ENCODE data around the gene GOLGA6L10. TPM values are rescaled to one million over a fixed set of nuclear protein-coding genes. Genes with fewer than 3 reads are reported as not detected.

GOLGA6L10 gene
- total RNA-seq, 1 donor from 2014 or later: 0.17 TPM

GRCh38 chr15:82298032-82298431 is 51.2 kb downstream of the GOLGA6L10 start:
- no peak for DNase-seq

DNA sequence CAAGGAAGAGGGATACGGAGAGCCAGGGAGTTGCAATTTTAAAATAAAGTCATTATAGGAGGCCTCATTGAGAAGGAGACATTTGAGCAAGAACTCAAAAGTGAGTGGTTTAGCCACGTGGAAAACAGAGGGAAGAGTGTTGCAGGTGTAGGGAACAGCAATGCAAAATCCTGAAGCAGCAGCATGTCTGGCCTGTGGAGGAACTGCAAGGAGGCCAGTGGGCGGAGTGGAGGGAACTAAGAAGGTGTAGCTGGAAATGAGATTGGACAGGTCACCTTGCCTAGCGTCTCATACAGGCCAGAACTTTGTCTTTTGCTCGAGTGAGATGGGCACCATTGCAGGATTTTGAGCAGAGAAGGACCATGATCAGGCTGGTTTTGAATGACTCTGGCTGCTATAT is 51.7 kb downstream of the GOLGA6L10 start:
- DNase-seq: no peak

DNA sequence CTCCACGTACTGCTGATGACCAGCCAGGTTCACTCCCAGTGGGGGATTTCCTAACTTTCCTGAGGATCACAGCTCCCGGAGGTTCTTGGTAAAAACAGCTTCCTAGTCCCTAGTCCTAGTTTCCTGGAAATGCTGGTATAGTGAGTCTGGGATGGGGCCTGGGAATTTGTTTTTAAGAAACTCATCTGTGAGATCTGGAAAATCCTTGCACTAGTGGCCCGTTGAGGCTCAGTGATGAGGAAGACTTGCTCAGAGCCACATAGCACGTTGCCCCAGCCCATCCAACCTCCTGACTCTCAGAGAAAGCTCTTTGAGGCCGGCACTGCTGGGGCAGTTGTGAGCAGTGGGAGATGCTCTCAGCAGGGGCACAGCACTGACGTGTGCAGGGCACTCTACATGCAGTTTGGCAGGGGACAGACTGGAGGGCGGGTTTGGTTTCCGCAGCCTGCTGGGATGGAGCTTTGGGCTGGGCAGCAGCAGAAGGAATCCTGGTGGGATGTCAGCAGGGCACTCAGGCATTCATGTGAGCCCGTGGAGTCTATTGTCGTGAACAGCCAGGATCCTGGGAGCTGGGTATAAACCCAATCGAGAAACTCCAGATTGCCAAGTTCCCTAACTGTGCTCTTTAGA is 55.1 kb downstream of the GOLGA6L10 start:
- no peak for DNase-seq

GRCh38 chr15:82292271-82292670 is 57.0 kb downstream of the GOLGA6L10 start:
- no peak for DNase-seq

Other genes starting within 250 kb of the GOLGA6L10 start
- 25.7 and 30.1 TPM in 2 replicates for gene EFL1, start 86.7 kb downstream of the GOLGA6L10 start, total RNA-seq
- gene SAXO2, start 86.7 kb downstream of the GOLGA6L10 start, total RNA-seq: 0.05 and 0.17 TPM in 2 replicates
- 0.85 and 1.3 TPM in 2 replicates for gene GOLGA6L9, start 80.3 kb upstream of the GOLGA6L10 start, total RNA-seq
- 931 and 1,215 TPM in 2 replicates for gene RPS17, start 191.0 kb upstream of the GOLGA6L10 start, total RNA-seq

Data from dermis blood vessel endothelial cell (primary cell).